ENCODE data around the gene AZU1. TPM values are rescaled to one million over a fixed set of nuclear protein-coding genes. Genes with fewer than 3 reads are reported as not detected.

AZU1 gene
- total RNA-seq, 1 experiment from 2014 or later = not detected

- POLR2A ChIA-PET (ENCODE audit: unreplicated experiment) = no interaction called here
- H3K27me3 ChIP-seq (ENCODE audit: low read length) = no peaks in the 10 kb centered on the region
- H3K9me2 ChIP-seq (replicated peaks; ENCODE audit: low read length) = no peaks in the 10 kb centered on the region
- H4K20me1 ChIP-seq (ENCODE audit: low read length) = peaks cover 7% of the 10 kb centered on the region
- TF ChIP-seq EZH2phosphoT487 (IDR thresholded peaks at IDR 0.05; ENCODE audit: borderline replicate concordance, low read length) (no peak), EZH2 (IDR thresholded peaks at IDR 0.05; ENCODE audit: low read length, unreplicated experiment) (no peak), CTCF (conservative IDR thresholded peaks at IDR 0.05; ENCODE audit: low read depth, low read length) (no peak)
- no peak overlapping the region for H3K9ac ChIP-seq (ENCODE audit: low read length)
- H2AFZ ChIP-seq (ENCODE audit: low read length) = no peak overlapping the region
- no peak overlapping the region for H3K4me3 ChIP-seq (ENCODE audit: low read length)
- H3K9me3 ChIP-seq (ENCODE audit: low read length) = no peaks in the 10 kb centered on the region
- DNase-seq = no peak
- H3K27ac ChIP-seq (ENCODE audit: low read length) = no peak overlapping the region
- H3K36me3 ChIP-seq (ENCODE audit: low read depth, low read length) = peaks cover 25% of the 10 kb centered on the region
- no peaks in the 10 kb centered on the region for H3K4me1 ChIP-seq (ENCODE audit: insufficient read depth, low read length)
- H3K4me2 ChIP-seq (ENCODE audit: low read length) = no peak overlapping the region
- H3F3A ChIP-seq (ENCODE audit: low read length, unreplicated experiment) = no peaks in the 10 kb centered on the region
- H3K79me2 ChIP-seq (ENCODE audit: low read length) = peaks cover 3% of the 10 kb centered on the region; the same call in 1 of the 2 replicates
- CTCF ChIA-PET = no interaction called here
- BruUV-seq (replicated peaks) = no TSS peak
- ATAC-seq = no peak
- intact Hi-C loops (cut with micrococcal nuclease) = no loop called here
Observed at GRCh38 chr19:812747-813218, 14.9 kb upstream of the AZU1 start.

- peak; percentile 6; the same call in 1 of the 2 replicates for ATAC-seq
- H3K36me3 ChIP-seq (ENCODE audit: low read depth, low read length) = peaks cover 19% of the 10 kb centered on the region
- 0 out of 2 replicates have a peak, but pooled peaks cover 4% of the 10 kb centered on the region for H4K20me1 ChIP-seq (ENCODE audit: low read length)
- no peak overlapping the region for H3K9ac ChIP-seq (ENCODE audit: low read length)
- H3K4me1 ChIP-seq (ENCODE audit: insufficient read depth, low read length) = no peaks in the 10 kb centered on the region
- BruUV-seq (replicated peaks) = no TSS peak
- DNase-seq = no peak
- CTCF ChIA-PET = no interaction called here
- H3K27me3 ChIP-seq (ENCODE audit: low read length) = no peaks in the 10 kb centered on the region
- no peak overlapping the region for H3K4me2 ChIP-seq (ENCODE audit: low read length)
- no peaks in the 10 kb centered on the region for H3F3A ChIP-seq (ENCODE audit: low read length, unreplicated experiment)
- POLR2A ChIA-PET (ENCODE audit: unreplicated experiment) = no interaction called here
- H3K79me2 ChIP-seq (ENCODE audit: low read length) = no peaks in the 10 kb centered on the region
- intact Hi-C loops (cut with micrococcal nuclease) = no loop called here
- no peak overlapping the region for H2AFZ ChIP-seq (ENCODE audit: low read length)
- TF ChIP-seq CTCF (conservative IDR thresholded peaks at IDR 0.05; ENCODE audit: low read depth, low read length) = no peak
- no peak for TF ChIP-seq EZH2phosphoT487 (IDR thresholded peaks at IDR 0.05; ENCODE audit: borderline replicate concordance, low read length)
- no peak for TF ChIP-seq EZH2 (IDR thresholded peaks at IDR 0.05; ENCODE audit: low read length, unreplicated experiment)
- no peaks in the 10 kb centered on the region for H3K9me3 ChIP-seq (ENCODE audit: low read length)
- no peaks in the 10 kb centered on the region for H3K9me2 ChIP-seq (replicated peaks; ENCODE audit: low read length)
- no peak overlapping the region for H3K27ac ChIP-seq (ENCODE audit: low read length)
- H3K4me3 ChIP-seq (ENCODE audit: low read length) = no peak overlapping the region
Observed at GRCh38 chr19:813219-814151, 14.2 kb upstream of the AZU1 start.
